GF-D8 (cell line): ENCODE results near the gene TMEM45B.
"Not testable (repeated sequence)": the region's sequence is repeated elsewhere in the genome, so short reads cannot be mapped to it uniquely, and the experiment has no call there.

Experiments used
- DNase-seq: peaks from one replicate; lab custom pipeline; 2025; lab: John Stamatoyannopoulos, UW

Gene TMEM45B

GRCh38 chr11:129815596-129816461 lies at the start of gene TMEM45B:
Gene TMEM45B, plus strand, starts transcription at chr11:129815848. Its CDS starts 36,635 bp downstream, at chr11:129852483.
- DNase-seq = no peak

DNA sequence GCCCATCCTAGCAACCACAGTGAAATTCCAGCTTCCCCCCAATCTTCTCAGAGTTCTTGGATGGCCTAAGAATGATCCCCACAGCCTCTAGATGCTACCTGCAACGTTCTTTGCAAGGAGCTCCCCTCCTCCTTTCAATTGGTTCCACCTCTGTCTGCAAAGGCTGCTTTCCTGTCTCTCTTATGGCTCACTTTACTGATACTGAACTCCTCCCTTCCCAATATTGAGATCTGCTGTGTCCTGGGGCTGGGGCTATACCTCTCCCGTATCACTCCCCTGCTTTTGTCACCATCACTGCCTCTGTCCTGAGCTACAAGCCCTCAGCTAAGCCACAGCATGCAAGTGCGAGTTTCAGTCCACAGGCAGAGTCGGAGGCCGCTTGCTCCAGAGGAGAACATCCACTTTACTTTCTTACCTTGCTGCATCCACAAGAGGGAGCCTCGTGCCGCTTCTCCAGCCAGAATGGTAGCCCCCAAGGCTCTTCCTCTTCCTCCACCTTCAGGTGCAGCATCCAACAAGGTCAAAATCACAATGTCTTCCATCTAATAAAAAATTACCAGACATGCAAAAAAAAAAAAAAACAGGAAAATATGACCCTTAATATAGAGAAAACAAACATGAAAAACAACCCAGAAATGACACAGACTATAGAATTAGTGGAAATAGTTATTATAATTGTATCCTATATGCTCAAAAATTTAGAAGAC lies 48.6 kb upstream of the TMEM45B start:
- DNase-seq = peak; percentile 54

- no peak for DNase-seq
Measured at GRCh38 chr11:129767827-129768226, 47.8 kb upstream of the TMEM45B start.

DNA sequence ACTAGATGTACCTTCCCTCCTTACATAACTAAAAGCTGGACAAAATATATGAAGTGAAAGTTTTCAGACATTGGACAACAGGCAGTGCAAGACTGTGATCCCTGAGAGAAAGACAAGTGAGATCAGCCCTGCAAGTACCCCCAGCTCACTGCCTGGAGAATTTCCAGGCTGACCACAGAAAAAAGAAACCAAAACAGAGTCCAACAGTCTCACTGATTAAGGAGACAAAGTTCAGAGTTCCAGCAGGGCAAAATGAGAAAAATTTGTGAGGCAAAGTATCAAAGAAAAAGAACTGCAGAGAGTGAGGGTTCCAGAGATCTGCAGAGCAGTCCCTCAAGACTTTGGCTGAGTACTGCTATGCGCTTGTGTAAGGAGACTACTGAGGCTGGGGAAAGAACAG lies 47.3 kb upstream of the TMEM45B start:
- DNase-seq = no peak

GRCh38 chr11:129769059-129769458 lies 46.6 kb upstream of the TMEM45B start:
- DNase-seq = no peak

- DNase-seq = no peak
Measured at GRCh38 chr11:129770993-129771392, 44.7 kb upstream of the TMEM45B start.

- DNase-seq = not testable (repeated sequence)
Measured at GRCh38 chr11:129771456-129771855, 44.2 kb upstream of the TMEM45B start.

DNA sequence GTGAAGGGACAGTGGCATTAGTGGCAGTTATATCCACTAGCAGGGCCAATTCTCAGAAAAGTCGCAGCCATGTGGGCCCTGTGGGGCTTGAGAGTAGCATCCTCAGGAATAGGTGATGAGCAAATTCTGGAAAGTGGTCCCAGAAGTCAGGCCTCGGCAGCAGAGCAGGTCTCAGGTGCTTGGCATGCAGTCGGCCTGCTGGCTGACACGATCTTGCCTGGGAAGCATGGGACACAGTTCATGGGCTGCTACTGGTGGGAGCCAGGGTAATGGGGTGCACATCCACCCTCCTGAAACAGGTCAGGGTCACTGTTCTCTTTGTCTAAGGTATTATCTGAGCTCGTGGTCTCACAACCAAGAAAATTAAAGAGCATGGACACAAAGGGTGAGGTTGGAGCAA lies 36.8 kb upstream of the TMEM45B start:
- no peak for DNase-seq

DNA sequence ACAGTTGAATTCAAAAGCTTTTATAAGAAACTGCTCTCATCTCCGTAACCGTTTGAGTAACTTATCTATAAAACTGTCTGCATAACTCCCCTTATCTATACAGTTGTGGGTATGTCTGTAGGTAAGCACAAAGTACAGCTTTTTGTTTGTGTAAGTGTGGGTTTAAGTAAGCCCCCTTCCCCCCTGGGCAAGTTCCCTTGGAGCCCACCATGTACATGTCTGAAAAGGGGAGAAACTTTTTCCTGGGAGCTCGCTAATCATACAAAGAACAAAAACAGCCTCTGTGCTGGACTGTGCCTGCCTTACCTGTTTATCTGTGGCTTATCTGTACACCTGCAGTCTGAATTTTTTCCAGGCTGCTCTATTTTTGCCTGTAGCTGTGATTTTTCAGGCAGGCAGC lies 36.3 kb upstream of the TMEM45B start:
- DNase-seq = no peak

- DNase-seq = peak; percentile 35
Measured at GRCh38 chr11:129785383-129786111, 30.1 kb upstream of the TMEM45B start.

DNA sequence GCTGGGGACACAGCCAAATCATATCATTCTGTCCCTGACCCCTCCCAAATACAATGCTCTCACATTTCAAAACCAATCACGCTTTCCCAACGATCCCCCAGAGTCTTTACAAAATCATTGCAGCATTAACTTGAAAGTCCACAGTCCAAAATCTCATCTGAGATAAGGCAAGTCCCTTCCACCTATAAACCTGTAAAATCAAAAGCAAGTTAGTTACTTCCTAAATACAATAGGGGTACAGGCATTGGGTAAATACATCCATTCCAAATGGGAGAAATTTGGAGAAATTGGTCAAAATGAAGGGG lies 29.6 kb upstream of the TMEM45B start:
- not testable (repeated sequence) for DNase-seq

- no peak for DNase-seq
Measured at GRCh38 chr11:129787532-129788155, 28.0 kb upstream of the TMEM45B start.

DNA sequence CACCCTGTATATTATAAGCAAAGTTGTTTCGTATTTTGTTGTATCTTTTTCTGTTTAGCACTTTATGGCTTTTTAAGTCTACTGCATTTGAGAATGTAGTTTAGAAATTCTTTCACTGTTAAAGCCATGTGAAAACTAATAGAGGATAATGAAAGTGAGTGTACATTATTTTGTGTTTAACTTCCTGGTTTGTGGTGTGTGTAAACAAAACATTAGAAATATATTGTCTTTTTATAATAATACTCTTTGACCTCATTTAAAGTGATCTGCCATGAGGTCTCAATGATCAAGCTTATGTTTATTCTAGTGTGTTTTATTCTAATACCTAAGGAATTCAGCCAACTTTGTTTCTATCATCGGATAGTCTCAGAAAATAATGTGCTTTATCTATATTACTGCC lies 27.4 kb upstream of the TMEM45B start:
- DNase-seq = no peak

DNA sequence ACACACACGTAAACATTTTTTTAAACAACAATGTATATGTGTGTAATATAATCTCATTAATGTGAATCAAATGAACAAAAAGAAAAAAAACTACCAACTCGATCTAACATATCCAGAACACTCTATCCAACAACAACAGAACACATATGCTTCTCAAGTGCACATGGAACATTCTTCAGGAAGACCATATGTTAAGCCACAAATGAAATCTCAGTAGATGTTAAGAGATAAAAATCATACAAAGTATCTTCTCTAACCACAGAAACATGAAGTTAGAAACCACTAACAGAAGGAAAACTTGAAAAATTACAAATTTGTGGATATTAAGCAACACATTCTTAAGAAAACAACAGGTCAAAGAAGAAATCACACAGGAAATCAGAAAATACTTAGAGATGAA lies 25.5 kb upstream of the TMEM45B start:
- DNase-seq = peak; percentile 71

DNA sequence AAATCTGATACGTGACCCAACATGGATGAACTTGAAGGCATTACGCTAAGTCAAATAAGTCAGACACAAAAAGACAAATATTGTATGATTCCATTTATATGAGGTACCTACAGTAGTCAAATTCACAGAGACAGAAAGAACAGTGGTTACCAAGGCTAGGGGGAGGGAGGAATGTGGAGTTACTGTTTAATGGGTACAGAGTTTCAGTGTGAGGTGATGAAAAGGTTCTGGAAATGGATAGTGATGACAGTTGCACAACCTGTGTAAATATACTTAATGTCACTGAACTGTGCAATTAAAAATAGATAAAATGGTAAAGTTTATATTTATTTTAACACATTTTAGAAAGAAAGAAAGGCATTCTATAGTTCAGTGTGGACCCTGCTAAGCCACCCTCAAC lies 24.1 kb upstream of the TMEM45B start:
- DNase-seq = no peak

GRCh38 chr11:129792663-129793062 lies 23.0 kb upstream of the TMEM45B start:
- DNase-seq = no peak

DNA sequence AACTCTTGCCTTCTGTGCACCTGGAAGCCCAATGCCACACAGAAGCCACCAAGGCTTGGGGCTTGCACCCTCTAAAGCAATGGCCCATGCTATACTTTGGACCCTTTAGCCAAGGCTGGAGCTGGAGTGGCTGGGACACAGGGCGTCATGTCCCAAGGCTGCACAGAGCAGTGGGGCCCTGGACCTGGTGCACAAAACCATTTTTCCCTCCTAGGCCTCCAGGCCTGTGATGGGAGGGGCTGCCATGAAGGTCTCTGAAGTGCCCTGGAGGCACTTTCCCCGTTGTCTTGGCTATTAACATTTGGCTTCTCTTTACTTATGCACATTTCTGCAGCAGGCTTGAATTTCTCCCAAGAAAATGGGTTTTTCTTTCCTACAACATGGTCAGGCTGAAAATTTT lies 20.6 kb upstream of the TMEM45B start:
- DNase-seq = no peak

DNA sequence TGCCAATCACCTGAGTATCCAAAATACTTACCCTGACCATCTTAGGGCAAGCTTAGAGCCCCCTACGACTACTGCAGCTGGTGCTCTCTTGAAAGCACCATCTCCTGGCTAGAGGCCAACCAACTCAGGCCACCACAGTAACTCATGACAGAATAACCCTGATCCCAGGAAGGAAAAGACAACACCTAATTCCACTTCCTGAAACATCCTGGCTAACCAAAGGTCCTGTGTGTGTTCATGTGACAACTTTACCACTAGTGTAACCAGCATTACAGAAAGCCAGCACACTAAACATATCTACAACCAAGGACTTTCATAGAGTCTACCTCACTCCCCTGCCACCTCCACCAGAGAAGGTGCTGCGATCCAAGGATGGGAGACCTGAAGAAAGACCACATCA lies 17.4 kb upstream of the TMEM45B start:
- no peak for DNase-seq

GRCh38 chr11:129800162-129800561 lies 15.5 kb upstream of the TMEM45B start:
- not testable (repeated sequence) for DNase-seq

DNA sequence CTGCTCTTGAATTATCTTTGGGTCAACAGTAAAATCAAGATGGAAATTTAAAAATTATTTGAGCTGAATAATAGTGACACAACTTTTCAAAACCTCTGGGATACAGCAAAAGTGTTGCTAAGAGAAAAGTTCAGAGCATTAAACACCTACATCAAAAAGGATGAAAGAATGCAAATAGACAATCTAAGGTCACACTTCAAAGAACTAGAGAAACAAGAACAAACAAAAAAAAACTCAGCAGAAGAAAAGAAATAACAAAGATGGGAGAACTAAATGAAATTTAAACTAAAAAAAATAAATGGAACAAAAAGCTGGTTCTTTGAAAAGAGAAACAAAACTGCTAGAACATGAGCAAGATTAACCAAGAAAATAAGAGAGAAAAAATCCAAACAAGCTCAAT lies 15.0 kb upstream of the TMEM45B start:
- no peak for DNase-seq

- no peak for DNase-seq
Measured at GRCh38 chr11:129803533-129803932, 12.1 kb upstream of the TMEM45B start.

- no peak for DNase-seq
Measured at GRCh38 chr11:129804012-129804411, 11.6 kb upstream of the TMEM45B start.
